Left ventricle myocardium superior (tissue), 1 donor: Measurements from ENCODE around the gene GRAMD1B. TPM values are rescaled to one million over a fixed set of nuclear protein-coding genes. Genes with fewer than 3 reads are reported as not detected.
A peak's percentile ranks its signal among the peaks of the same experiment; 100 is the strongest.
"Not testable (repeated sequence)": the region's sequence is repeated elsewhere in the genome, so short reads cannot be mapped to it uniquely, and the experiment has no call there.

Source experiments
- ATAC-seq: fragments of 200-7000 bp; cut with Tn5 transposase; one replicate; pipeline ENCODE4 v1.9.1; 2020; ENCODE audit warnings: mild to moderate bottlenecking, moderate library complexity
- DNase-seq: peaks from one replicate; pipeline ENCODE4 v3.0.0-alpha.2; 2020
- intact Hi-C: fragments of 100-400 bp; cut with micrococcal nuclease; formaldehyde crosslinking; loops from one replicate; pipeline ENCODE4 v1.11.0; 2022
- total RNA-seq: library from RNA; stranded (reverse); fragmentation: NEBNext Ultra II Directional; extraction: Animal tissue kit (Norgen Biotek cat#: 25700); gene quantifications from one replicate; pipeline ENCODE4 v1.2.1, GENCODE V29; 2021
- donor health status: DM: no; HTN: yes; CAD: no; lungs with severe emphysema.

The GRAMD1B gene
- total RNA-seq, 1 donor from 2014 or later, result 12.2 TPM

DNA sequence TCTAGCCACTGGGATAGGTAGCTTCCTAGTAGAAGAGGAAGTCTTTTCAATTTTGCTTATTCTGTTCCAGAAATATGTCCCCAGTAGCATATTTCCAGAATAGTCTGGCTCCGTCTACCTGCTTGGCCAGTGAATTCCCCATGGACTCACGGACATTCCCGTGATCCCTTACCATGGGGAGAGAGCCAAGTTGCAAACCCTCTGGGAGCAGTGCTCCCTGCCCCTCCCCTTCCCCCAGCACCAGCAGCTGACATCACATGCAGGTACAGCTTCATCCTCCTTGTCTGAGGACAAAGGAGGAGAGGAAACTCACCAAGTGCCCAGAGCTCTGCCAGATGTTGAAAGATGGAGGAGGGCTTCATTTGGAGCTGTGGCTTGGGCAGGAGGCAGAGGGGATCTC lies 61.2 kb downstream of the GRAMD1B start:
- ATAC-seq (no peak), DNase-seq (no peak)
- intact Hi-C loops, result no loop called here

DNA sequence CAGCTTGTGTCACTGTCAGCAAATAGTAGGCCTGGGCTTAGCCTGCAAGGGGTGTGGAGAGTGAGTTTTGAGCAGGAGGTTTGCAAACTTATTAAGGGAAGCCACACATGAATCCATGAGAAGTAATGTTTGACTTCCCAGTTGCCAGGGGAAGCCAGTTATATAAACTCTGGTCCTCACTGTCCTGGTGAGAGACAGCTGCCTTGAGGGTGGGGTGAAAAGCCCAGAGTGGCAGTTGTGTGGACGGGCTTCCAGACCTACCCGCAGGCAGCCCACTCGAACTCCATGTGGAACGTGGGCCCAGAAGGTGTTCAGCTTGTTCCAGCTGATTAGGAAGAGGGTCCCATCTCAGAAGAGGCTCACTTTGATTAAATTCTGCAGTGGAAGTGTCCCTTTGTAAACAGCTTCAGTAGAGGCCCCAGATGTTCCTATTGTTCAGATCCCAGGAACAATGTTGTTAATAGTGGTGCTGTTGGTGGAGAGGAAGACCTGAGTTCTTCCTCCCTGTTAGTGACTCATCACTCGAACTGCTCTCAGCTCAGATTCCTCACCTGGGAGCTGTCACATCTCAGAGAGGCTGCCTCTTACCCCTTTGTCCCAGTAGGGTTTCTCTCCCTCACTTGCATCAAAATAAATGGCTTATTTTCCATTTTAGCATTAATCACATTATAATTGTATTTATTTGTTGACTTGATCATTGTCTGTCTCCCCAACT lies 63.4 kb downstream of the GRAMD1B start:
- DNase-seq, result no peak
- ATAC-seq, result peak; percentile 50
- intact Hi-C loops, result no loop called here

DNA sequence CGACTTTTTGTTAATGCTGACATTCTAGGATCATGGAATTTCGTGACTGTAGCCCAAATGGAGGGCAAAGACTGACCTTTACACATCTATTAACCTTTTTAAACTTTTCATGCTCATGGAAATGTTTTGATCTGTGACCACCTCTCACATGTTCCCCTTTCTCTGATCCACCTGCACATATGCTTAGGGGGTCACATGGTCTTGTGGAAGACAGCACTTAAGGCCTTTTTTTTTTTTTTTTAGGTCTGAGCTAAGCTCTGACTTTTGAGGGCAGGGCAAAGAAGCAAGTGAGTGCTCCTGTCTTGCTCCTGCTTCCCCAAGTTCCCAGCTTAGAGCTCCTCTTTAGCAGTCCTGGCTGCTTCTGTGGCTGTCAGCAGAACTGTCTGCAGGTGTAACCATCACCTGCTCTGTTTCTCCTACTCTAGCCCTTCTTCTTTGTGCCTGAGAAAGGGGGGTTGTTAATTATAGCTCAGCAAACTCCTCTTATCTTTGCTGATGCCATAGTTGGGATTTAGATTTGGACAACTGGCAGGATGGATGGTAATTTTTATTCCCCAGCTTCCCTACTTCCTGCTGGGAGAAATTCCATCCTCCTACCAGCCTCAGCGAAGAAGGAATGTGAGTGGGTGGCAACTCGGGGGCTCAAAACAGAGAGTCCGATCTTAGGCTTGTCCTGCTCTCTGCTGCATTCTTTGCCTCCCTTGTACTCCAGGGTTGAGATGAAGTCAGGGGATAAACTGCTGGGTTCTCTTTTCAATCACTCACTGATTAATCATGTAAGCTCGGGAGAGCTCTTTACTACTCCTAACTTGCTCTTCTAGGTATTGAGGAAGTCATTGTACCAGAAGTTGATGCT lies 64.4 kb downstream of the GRAMD1B start:
- intact Hi-C loops, result no loop called here
- DNase-seq, result no peak
- ATAC-seq, result peak; percentile 23

DNA sequence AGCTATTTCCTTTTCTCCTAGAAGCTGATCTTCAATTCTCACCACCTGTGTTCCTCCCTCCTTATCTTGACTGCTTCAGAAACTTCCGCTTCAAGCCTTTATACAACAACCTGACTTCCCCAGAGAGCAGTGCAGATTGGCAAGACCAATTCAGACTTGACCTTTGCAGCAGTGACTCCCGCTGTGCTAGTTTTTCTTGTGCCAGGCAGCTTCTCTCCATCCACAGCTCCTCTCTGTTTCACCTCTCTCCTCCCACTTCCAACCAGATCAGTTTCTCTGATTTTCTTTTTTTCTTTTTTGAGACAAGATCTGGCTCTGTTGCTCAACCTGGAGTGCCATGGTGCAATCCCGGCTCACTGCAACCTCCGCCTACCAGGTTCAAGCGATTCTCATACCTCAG lies 74.3 kb downstream of the GRAMD1B start:
- DNase-seq (no peak), ATAC-seq (peak; percentile 51)
- intact Hi-C loops, result no loop called here

DNA sequence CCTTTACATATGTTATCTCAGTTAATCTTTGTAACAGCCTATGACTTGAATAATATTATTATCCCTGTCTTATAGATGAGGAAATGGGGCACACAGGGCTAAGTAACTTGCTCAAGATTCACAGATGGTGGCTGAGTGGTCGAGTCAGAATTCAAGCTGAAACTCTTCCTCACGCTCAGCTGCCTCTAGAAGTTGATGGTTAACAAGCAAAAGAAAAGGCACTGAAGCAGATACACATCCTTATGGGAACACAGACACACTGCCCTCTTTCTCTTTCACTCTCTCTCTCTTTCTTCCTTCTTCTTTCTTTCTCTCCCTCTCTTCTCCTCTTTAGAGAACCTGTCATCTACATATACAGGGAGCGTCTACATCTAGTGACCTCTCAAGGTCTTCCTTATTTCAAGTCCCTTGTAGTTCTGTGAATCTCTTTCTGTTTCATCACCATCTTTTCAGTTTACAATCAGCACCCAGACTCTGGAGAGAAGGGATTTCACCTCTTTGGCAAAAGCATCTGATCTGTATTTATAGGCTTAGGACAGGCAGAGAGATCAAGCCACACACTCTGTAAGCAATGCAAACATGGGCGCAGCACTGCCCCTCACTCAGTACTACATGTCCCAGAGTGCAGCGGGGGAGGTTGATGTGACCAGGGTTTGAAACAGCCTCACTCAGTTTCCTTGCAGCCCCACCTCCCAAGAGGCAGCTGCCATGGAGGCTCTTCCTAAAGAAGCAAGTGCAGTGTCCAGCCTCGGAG lies 75.7 kb downstream of the GRAMD1B start:
- intact Hi-C loops, result no loop called here

DNA sequence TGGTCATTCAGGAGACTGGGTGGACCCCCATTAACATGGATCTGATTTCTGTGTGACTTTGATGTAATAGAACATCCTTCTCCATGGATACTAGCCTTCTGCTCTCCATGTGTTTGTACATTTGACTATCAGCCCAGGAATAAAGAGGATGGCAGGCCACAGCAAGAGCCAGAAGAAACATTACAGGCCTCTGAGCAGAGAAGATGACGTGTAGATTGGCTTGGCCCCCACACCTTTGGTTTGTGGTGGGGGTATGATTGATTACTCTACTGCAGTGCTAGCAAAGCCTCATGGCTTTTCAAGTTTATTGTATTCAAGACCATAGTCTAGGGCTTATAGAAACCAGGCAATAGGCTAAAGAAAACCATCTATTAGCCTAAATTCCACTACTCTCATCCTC lies 77.0 kb downstream of the GRAMD1B start:
- ATAC-seq (no peak), DNase-seq (no peak)
- intact Hi-C loops, result no loop called here

More for the DNA sequence above, 75.7 kb downstream of the GRAMD1B start:
- no peak for DNase-seq
- no peak for ATAC-seq

DNA sequence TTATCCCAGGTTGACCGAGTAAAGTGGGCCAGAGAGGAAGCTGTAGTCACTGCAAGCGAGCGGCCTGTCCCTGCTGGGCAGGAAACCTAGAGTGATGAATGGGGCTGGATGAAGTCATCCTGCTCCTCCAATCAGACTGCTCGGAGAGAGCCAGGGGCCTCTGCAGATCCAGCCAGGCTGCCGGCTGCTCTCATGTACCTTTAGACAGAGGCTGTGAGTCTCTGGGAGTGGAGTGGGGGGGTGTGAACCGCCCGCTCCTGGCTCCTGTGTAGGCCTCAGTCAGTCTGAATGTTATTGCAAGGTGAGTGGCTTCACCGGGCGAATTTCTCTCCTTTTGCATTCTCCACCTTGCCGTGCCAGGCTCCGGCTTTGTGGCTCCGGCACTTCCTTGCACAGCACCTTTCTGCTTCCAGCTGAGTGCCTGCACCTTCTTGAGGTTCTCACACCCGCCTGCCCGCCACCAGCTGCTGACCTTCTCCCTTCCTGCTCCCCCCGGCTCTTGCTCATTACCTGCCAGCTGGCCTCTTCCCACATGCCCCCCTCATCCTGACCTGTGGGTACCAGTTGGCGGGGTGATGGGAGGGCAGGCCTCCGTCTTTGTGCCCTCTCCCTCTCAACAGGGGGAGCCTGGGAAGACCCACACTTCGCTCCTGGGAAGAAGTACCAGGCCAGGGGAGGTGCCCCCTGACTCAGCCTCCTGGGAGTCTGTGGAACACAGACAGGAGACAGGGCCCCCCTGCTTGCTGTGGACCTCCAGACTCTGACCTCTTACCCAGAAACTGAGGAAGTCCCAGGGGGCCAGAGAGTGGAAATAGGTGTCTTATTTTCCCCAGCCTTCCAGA lies 79.9 kb downstream of the GRAMD1B start:
- no peak for ATAC-seq
- intact Hi-C loops, result loop anchor here (5.0 kb wide), 1 partner anchor 67 kb away; no protein-coding TSS in a partner anchor
- DNase-seq, result no peak

DNA sequence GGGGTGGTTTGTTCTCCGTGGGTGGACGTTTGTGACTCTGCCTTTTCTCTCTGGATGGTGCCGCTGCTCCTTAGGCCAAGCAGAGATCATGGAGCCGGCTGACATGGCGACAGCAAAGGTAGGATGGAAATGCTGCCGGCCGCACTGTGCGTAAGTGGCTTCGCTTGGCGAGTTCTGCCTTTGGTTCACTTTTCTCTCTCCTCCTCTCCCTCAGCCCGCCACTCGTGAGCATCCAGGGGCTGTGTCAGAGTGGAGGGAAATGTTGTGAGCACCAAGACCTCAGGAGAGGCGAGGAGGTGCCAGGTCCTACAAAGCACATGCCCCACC lies 80.5 kb downstream of the GRAMD1B start:
- DNase-seq (no peak), ATAC-seq (peak; percentile 4)
- intact Hi-C loops, result loop anchor here (5.0 kb wide), 1 partner anchor 67 kb away; no protein-coding TSS in a partner anchor

DNA sequence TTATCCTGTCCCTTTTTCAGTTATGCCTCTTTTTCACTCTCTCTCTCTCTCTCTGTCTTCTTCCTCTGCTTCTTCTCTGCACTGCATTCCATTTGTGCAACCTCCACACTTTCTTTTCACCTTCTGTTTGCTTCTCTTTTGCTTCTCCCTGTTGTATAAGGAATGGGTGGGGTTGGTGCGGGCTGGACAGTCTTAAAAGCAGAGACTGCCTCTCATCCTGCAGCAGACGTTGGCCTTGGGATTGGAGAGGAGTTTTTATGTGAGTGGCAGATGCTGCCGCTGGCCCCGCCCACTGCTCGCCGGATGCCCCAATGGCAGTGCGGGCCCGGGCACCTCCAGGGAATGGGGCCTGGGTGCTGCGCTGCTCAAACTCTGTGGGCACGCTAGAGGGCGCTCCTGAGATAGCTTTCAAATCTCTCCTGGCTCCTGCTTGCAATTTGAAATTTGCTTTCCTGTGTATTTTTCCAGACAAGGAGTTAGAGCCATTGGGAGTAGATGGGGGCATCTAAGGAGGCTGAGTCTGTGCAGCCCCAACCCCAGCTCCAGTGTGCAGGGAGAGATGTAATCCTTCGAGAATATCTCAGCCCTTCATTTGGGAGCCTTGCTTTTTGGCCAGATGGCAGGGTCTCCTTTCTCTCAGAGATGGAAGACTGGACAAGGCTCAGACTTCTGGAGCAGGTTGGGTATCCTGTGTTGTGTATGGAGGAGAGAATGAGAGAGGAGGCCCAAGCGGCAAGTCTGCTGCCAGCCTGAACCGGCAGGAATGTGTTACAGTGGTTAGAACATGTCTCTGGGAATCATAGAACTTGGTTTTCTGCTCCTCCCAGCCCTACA lies 81.2 kb downstream of the GRAMD1B start:
- ATAC-seq, result peak; percentile 94
- peak; percentile 89 for DNase-seq
- intact Hi-C loops, result loop anchor here (5.0 kb wide), 1 partner anchor 66 kb away; no protein-coding TSS in a partner anchor

DNA sequence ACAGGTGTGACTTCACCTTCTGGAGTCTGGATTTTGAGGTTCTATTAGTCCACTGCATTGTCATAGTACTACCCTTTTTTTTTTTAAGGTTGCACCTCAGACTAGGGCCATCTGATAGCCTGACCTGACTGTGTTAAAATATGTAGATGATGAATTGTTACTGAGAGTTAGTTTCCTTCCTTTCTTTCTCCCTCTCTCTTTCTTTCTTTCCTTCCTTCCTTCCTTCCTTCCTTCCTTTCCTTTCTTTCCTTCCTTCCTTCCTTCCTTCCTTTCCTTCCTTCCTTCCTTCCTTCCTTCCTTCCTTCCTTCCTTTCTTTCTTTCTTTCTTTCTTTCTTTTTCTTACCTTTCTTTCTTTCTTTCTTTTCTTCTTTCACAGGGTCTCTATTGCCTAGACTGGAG lies 83.2 kb downstream of the GRAMD1B start:
- intact Hi-C loops, result loop anchor here (5.0 kb wide), 1 partner anchor 64 kb away; no protein-coding TSS in a partner anchor
- DNase-seq, ATAC-seq: not testable (repeated sequence)

DNA sequence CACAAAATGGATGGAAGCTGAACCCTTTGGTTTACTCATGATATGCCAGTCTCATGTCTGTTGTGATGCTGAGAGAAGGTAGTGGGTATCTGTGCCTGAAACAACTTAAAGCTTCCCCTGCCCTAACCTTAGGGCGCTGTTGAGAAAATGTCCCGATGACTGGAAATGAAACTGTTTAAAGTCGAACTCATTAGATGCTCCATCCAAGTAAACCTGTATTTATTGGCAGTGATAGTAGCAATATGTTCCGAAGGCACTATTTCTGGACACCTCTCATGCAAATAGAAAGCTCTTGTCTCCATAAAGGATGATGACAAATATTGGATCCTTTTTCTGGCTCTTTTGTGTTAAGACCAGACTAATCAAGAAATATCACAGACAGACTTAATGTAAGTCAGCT lies 86.2 kb downstream of the GRAMD1B start:
- ATAC-seq, result no peak
- intact Hi-C loops, result no loop called here
- no peak for DNase-seq

DNA sequence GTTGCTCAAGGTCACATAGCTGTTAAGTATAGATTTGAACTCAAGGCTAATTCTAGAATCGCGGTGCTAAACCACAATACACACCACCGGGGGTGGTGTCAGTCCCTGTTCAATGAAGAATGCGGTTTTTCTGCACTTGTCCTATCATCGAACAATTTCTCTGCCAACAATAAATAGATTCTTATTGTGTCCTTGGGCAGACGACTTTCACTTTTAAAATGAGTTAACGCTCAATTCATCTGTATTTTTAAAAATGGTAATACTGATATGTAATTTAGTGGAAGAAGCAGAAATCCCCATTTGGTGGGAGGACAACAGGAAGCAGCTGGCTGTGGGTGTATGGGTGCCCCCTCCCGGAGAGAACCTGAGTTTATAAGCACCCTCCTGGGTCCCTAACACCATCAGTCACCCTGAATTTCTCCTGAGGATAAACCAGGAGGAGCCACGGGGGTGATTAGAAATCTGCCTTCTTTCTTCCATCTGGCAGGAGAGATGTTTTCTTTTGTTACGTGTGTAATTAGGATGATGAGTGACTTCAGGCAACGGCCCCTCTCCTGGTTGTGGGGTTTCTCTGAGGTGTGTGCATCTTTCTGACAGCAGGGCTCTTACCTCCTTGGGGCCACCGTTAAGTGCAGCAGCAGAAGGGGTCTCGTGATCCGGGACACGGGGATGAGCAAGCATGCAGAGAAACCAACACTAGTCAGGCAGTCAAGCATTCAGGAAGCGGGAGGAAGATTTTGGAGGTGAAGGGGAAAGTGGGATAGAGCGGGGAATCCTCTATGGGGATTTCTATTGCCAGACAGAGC lies 87.7 kb downstream of the GRAMD1B start:
- intact Hi-C loops, result no loop called here
- no peak for ATAC-seq
- DNase-seq, result no peak

DNA sequence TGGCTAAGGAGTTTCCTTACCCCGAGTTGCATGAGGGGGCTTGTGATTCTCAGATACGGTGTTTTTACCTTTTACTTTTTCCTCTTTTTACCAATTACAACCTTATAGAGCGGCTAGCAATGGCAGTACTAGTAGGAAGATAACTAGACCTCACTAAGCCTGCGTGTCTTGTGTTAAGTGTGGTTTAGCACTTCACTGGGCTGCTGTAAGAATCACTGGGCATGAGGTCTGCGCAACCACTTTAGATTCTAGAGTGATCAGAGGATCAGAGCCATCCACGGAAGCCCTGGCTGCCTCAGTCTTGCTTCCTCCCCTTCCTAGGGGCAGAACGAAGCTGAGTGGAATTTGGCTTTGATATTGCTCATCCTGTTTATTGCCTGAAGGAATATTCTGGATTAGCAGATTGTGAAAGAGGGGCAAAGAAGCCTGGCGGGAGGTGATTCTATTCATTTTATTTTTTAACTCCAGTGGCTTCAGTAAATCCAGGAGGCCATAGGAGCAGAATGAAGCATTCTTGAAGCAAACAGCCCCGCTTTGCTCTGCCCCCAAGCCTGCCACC lies 88.5 kb downstream of the GRAMD1B start:
- ATAC-seq (no peak), DNase-seq (no peak)
- intact Hi-C loops, result no loop called here

DNA sequence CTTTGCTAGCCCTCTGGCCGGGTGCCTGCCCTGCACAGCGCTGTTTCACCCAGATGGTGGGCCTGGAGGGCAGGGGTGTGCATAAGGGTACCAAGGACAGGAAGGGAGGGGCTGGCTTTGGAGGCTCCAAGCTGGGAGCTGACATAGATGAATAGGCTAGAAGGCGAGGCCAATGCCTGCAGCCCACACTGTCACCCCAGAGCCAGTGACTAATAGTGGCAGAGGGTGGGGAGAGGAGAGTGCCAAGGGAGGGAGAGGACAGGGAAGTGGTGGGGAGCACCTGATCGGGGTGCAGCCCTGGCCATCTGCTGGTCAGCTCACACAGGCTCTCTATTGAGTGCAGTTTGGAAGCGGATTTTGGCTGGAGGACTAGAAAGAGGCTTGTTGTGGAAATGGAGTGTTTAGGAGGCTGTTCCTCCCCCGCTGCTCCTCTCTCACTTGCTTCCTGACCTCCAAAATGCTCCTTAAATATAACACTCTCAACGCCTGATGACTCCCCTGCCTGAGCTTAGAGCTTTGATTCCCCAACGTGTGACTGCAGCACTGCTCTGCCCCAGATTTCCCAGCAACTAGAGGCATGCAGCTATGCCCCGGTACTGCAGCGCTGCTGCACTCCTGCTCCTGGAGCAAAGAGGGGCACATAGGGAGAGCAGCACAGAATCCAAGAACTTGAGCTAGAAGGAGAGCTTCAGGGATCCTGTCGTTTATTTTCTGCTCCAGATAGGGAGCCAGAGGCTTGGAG lies 89.2 kb downstream of the GRAMD1B start:
- intact Hi-C loops, result no loop called here
- ATAC-seq (peak; percentile 59), DNase-seq (no peak)

DNA sequence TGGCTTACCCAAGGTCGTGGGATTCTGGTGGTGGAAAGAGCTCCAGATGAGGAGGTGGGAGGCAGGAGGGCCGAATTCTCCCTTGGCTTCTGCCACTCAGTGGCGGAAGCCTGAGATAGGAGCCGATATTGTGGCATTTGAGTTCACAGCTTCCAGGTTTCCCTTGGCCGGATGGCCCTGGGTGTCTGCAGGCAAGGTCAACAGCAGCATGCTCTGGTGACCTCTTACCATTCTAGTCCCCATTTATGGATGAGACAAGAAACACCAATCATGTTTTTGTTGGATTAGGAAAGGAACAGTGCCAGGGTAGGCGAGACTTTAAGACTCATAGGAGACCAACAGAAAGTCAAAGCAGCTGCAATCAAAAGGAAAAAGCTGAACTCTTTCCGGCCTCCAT lies 89.7 kb downstream of the GRAMD1B start:
- intact Hi-C loops, result no loop called here
- ATAC-seq (peak; percentile 63), DNase-seq (no peak)

DNA sequence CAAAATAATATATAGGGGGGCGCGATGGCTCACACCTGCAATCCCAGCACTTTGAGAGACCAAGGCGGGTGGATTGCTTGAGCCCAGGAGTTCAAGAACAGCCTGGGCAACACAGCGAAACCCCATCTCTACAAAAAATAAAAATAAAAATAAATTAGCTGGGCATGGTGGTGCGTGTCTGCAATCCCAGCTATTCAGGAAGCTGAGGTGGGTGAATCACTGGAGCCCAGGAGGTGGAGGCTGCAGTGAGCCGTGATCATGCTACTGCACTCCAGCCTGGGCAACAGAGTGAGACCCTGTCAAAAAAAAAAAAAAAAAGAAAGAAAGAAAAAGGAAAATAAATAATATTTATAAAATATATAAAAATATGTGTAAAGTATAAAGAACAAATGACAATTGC lies 90.4 kb downstream of the GRAMD1B start:
- ATAC-seq, intact Hi-C loops, DNase-seq: not testable (repeated sequence)
